Measurements from ENCODE around the gene KRT74. TPM values are rescaled to one million over a fixed set of nuclear protein-coding genes. Genes with fewer than 3 reads are reported as not detected.

Gene KRT74
- total and polyA plus RNA-seq, 9 of the 15 experiments (the other 6 are each of a cell fraction or from before 2014, with no cell fraction given) = not detected

- Histone ChIP-seq H3K79me2 (ENCODE audit: control insufficient read depth, insufficient read depth, low read length) (no peaks in the 10 kb centered on the region), H3K9me1 (ENCODE audit: control insufficient read depth, insufficient read depth, low read length) (no peaks in the 10 kb centered on the region), H2AFZ (ENCODE audit: low read depth, low read length) (no peak overlapping the region), H3K27ac (ENCODE audit: extremely low read depth, low read depth, low read length) (no peak overlapping the region), H3K4me2 (ENCODE audit: insufficient read depth, low read length) (no peak overlapping the region), H4K20me1 (replicated peaks; ENCODE audit: control insufficient read depth, insufficient read depth, low read length) (peaks cover 4% of the 10 kb centered on the region; the same call in 1 of the 2 replicates), H3K4me3 (no peak overlapping the region), H3K9ac (ENCODE audit: insufficient read depth in 1 of 2, low read depth in 2 of 2, low read length in 2 of 2) (no peak overlapping the region), H3K9me3 (replicated peaks; ENCODE audit: control insufficient read depth, insufficient read depth, low read depth, low read length) (no peaks in the 10 kb centered on the region), H3K4me1 (replicated peaks in 1 of 2; ENCODE audit: control insufficient read depth in 2 of 2, insufficient read depth in 2 of 2, low read length in 2 of 2) (no peaks in the 10 kb centered on the region; a peak in 1 of 5 replicates), H3K27me3 (ENCODE audit: control insufficient read depth in 2 of 2, insufficient read depth in 2 of 2, low read length in 2 of 2) (peaks cover 21 to 67% of the 10 kb centered on the region in 2 experiments; a peak in 4 of 5 replicates), H3K36me3 (ENCODE audit: control insufficient read depth, insufficient read depth, low read length) (no peaks in the 10 kb centered on the region)
- ChIA-PET POLR2A (no interaction called here), CTCF (ENCODE audit: low intra/inter-chr PET ratio) (no interaction called here)
- no peak for ATAC-seq
- BruUV-seq (replicated peaks) = no TSS peak
- no peak for TF ChIP-seq MNT (conservative IDR thresholded peaks at IDR 0.05)
- no peak for FAIRE-seq
- DNase-seq (ENCODE audit: extremely low read depth in 1 of 4, low spot score in 3 of 4) = no peak
- under 1% methylated on average over 14 of the region's 14 CpGs for WGBS (ENCODE audit: insufficient coverage, low coverage, missing lambda C conversion rate)
- intact Hi-C loops (cut with micrococcal nuclease) (no loop called here), in situ Hi-C loops (cut with MboI) (no loop called here)
These were observed 56.4 kb downstream of the KRT74 start for GRCh38 chr12:52517005-52517835.
